GM23338 (cell line): ENCODE data around the gene CYP4F2. TPM values are rescaled to one million over a fixed set of nuclear protein-coding genes. Genes with fewer than 3 reads are reported as not detected.

Experiments
- ATAC-seq: fragments of 200-7000 bp; cut with Tn5 transposase; 3 replicates; pipeline ENCODE4 v1.9.1; 2020
- DNase-seq: peaks from one replicate; pipeline ENCODE4 v3.0.0-alpha.2; 2015; ENCODE audit warnings: low spot score
- H2AFZ ChIP-seq: fragments of 200-600 bp; sonication (generic); 2 replicates; pipeline ENCODE4 v1.8.0; 2016; ENCODE audit warnings: antibody characterized with exemption, mild to moderate bottlenecking, moderate library complexity
- H3F3A ChIP-seq: fragments of 200-600 bp; sonication (generic); replicated peaks from 2 replicates; pipeline ENCODE4 v1.8.0; 2017; ENCODE audit warnings: antibody characterized with exemption, mixed run types, low read depth
- H3K27ac ChIP-seq: fragments of 200-600 bp; sonication (generic); 2 replicates; pipeline ENCODE4 v1.6.1; 2016; ENCODE audit warnings: low read depth
- H3K27me3 ChIP-seq: fragments of 200-600 bp; sonication (generic); 2 replicates; pipeline ENCODE4 v1.8.0; 2016; ENCODE audit warnings: mild to moderate bottlenecking, mixed run types, moderate library complexity; ENCODE audit not compliant: insufficient read depth
- H3K36me3 ChIP-seq: fragments of 200-600 bp; sonication (generic); 2 replicates; pipeline ENCODE4 v1.8.0; 2016; ENCODE audit warnings: mild to moderate bottlenecking; ENCODE audit not compliant: insufficient read depth
- H3K4me1 ChIP-seq: fragments of 200-600 bp; sonication (generic); 2 replicates; pipeline ENCODE4 v1.8.0; 2016; ENCODE audit warnings: mild to moderate bottlenecking, moderate library complexity; ENCODE audit not compliant: insufficient read depth
- H3K4me2 ChIP-seq: fragments of 200-600 bp; sonication (generic); 2 replicates; pipeline ENCODE4 v1.7.1; 2017; ENCODE audit warnings: mixed run types
- H3K4me3 ChIP-seq: fragments of 200-600 bp; sonication (generic); 2 replicates; pipeline ENCODE4 v1.6.1; 2016; ENCODE audit warnings: mixed run types
- H3K79me2 ChIP-seq: fragments of 200-600 bp; sonication (generic); replicated peaks from 2 replicates; pipeline ENCODE4 v1.8.0; 2017; ENCODE audit warnings: mild to moderate bottlenecking; ENCODE audit not compliant: insufficient read depth
- H3K9me2 ChIP-seq: fragments of 200-600 bp; sonication (generic); 2 replicates; pipeline ENCODE4 v1.8.0; 2017; ENCODE audit not compliant: insufficient read depth
- H4K20me1 ChIP-seq: fragments of 200-600 bp; sonication (generic); replicated peaks from 2 replicates; pipeline ENCODE4 v1.8.0; 2017; ENCODE audit warnings: mild to moderate bottlenecking; ENCODE audit not compliant: insufficient read depth
- H3K27ac Mint-ChIP-seq: 2 replicates; pipeline ENCODE4 v1.8.0; 2020; ENCODE audit warnings: inconsistent platforms, mild to moderate bottlenecking, moderate library complexity, mixed read lengths
- H3K27me3 Mint-ChIP-seq: 3 replicates; pipeline ENCODE4 v1.8.0; 2022; ENCODE audit warnings: low read depth, mild to moderate bottlenecking, moderate library complexity, mixed read lengths, inconsistent platforms; ENCODE audit not compliant: insufficient read depth, poor library complexity
- H3K36me3 Mint-ChIP-seq: 3 replicates; pipeline ENCODE4 v1.8.0; 2021; ENCODE audit warnings: low read depth, mild to moderate bottlenecking, inconsistent platforms, moderate library complexity, mixed read lengths
- H3K4me1 Mint-ChIP-seq: 3 replicates; pipeline ENCODE4 v1.8.0; 2020; ENCODE audit warnings: mild to moderate bottlenecking, inconsistent platforms, mixed read lengths
- H3K4me3 Mint-ChIP-seq: 3 replicates; pipeline ENCODE4 v1.8.0; 2021; ENCODE audit warnings: moderate library complexity, mild to moderate bottlenecking, inconsistent platforms, mixed read lengths
- H3K9me3 Mint-ChIP-seq: 3 replicates; pipeline ENCODE4 v1.8.0; 2020; ENCODE audit warnings: moderate library complexity, mild to moderate bottlenecking, inconsistent platforms, mixed read lengths
- CREB1 ChIP-seq: fragments of 250-450 bp; sonication (Bioruptor Pico); IDR thresholded peaks from 2 replicates; pipeline ENCODE4 v1.5.0; 2020; ENCODE audit warnings: low read depth, mild to moderate bottlenecking, moderate library complexity
- ZNF331 ChIP-seq: fragments of 250-450 bp; sonication (Bioruptor Pico); IDR thresholded peaks from 2 replicates; pipeline ENCODE4 v1.5.0; 2020; ENCODE audit warnings: low read depth, mild to moderate bottlenecking, moderate library complexity
- ZNF462 ChIP-seq: fragments of 250-450 bp; sonication (Bioruptor Pico); IDR thresholded peaks from 2 replicates; pipeline ENCODE4 v1.5.0; 2020; ENCODE audit warnings: mild to moderate bottlenecking, moderate library complexity
- polyA plus RNA-seq: library from polyadenylated mRNA; unstranded; fragments of >200 nt; fragmentation: Nextera tagmentation; extraction: Ambion mirVana; gene quantifications from 2 replicates; pipeline ENCODE4 v1.2.1, GENCODE V29; 2016
- total RNA-seq: library from RNA; depleted of rRNA; stranded (reverse); fragments of >200 nt; shearing (Covaris generic); gene quantifications from 2 replicates; pipeline ENCODE4 v1.2.3, GENCODE V29; 2014
- TF ChIP-seq, protein P1 (sequence below): IDR thresholded peaks from 2 replicates; pipeline ENCODE4 v1.6.1; 2016; ENCODE audit warnings: antibody characterized with exemption
- TF ChIP-seq, protein P2 (sequence below), 2 experiments: fragments of 200-600 bp in 1 of 2; sonication (generic) in 1 of 2; conservative IDR thresholded peaks; 2 replicates each; pipeline versions ENCODE4 v1.5.1 to v1.6.1; 2016 to 2017; ENCODE audit warnings: antibody characterized with exemption in 2 of 2, low read depth in 2 of 2, mild to moderate bottlenecking in 2 of 2, moderate library complexity in 1 of 2

Gene CYP4F2
- total and polyA plus RNA-seq, 2 experiments from 2014 or later: not detected

- DNase-seq: no peak
Observed at GRCh38 chr19:15885167-15885566, 12.7 kb downstream of the CYP4F2 start.

More at GRCh38 chr19:15885167-15885566, 12.7 kb downstream of the CYP4F2 start:
- no peak overlapping the region for H3K4me2 ChIP-seq
- peaks cover 50% of the 10 kb centered on the region for H3K9me3 Mint-ChIP-seq
- H3K4me1 ChIP-seq: no peaks in the 10 kb centered on the region
- H3K9me2 ChIP-seq: no peaks in the 10 kb centered on the region
- H4K20me1 ChIP-seq: no peaks in the 10 kb centered on the region
- no peak overlapping the region for H3K4me3 Mint-ChIP-seq
- peaks cover 10% of the 10 kb centered on the region; the same call in 2 of the 3 replicates for H3K36me3 Mint-ChIP-seq
- H3K27me3 Mint-ChIP-seq: peaks cover 3% of the 10 kb centered on the region
- TF ChIP-seq CREB1 (CRISPR knock-in tag) (no peak), ZNF331 (CRISPR knock-in tag) (no peak), ZNF462 (no peak)
- TF ChIP-seq, protein P1, sequence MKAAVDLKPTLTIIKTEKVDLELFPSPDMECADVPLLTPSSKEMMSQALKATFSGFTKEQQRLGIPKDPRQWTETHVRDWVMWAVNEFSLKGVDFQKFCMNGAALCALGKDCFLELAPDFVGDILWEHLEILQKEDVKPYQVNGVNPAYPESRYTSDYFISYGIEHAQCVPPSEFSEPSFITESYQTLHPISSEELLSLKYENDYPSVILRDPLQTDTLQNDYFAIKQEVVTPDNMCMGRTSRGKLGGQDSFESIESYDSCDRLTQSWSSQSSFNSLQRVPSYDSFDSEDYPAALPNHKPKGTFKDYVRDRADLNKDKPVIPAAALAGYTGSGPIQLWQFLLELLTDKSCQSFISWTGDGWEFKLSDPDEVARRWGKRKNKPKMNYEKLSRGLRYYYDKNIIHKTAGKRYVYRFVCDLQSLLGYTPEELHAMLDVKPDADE: no peak
- TF ChIP-seq, protein P2, sequence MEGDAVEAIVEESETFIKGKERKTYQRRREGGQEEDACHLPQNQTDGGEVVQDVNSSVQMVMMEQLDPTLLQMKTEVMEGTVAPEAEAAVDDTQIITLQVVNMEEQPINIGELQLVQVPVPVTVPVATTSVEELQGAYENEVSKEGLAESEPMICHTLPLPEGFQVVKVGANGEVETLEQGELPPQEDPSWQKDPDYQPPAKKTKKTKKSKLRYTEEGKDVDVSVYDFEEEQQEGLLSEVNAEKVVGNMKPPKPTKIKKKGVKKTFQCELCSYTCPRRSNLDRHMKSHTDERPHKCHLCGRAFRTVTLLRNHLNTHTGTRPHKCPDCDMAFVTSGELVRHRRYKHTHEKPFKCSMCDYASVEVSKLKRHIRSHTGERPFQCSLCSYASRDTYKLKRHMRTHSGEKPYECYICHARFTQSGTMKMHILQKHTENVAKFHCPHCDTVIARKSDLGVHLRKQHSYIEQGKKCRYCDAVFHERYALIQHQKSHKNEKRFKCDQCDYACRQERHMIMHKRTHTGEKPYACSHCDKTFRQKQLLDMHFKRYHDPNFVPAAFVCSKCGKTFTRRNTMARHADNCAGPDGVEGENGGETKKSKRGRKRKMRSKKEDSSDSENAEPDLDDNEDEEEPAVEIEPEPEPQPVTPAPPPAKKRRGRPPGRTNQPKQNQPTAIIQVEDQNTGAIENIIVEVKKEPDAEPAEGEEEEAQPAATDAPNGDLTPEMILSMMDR (conservative IDR thresholded peaks at IDR 0.05; ENCODE audit: low read depth in 2 of 2): no peak
- no peaks in the 10 kb centered on the region for H3F3A ChIP-seq
- H3K4me3 ChIP-seq: no peak overlapping the region
- 0 out of 2 replicates have a peak, but pooled peaks cover 2% of the 10 kb centered on the region for H3K36me3 ChIP-seq
- H2AFZ ChIP-seq: no peak overlapping the region
- H3K27ac Mint-ChIP-seq: no peak overlapping the region
- no peaks in the 10 kb centered on the region for H3K27me3 ChIP-seq
- no peaks in the 10 kb centered on the region for H3K4me1 Mint-ChIP-seq
- H3K79me2 ChIP-seq: no peaks in the 10 kb centered on the region
- no peak overlapping the region for H3K27ac ChIP-seq
- ATAC-seq: no peak
